Osteocyte (in vitro differentiated cells): ENCODE data around the gene MIA2. TPM values are rescaled to one million over a fixed set of nuclear protein-coding genes. Genes with fewer than 3 reads are reported as not detected.
"Not testable (repeated sequence)": the region's sequence is repeated elsewhere in the genome, so short reads cannot be mapped to it uniquely, and the experiment has no call there.

Experiments used
- DNase-seq: peaks from one replicate; pipeline ENCODE4 v3.0.0; 2021; ENCODE audit warnings: mixed read lengths; ENCODE audit not compliant: unreplicated experiment; ENCODE audit errors: extremely low spot score
- H3K27ac Mint-ChIP-seq: one replicate; pipeline ENCODE4 v1.8.0; 2021; ENCODE audit warnings: mild to moderate bottlenecking, mixed read lengths; ENCODE audit not compliant: unreplicated experiment
- H3K27me3 Mint-ChIP-seq: one replicate; pipeline ENCODE4 v1.8.0; 2021; ENCODE audit warnings: mixed read lengths; ENCODE audit not compliant: unreplicated experiment
- H3K36me3 Mint-ChIP-seq: one replicate; pipeline ENCODE4 v1.8.0; 2021; ENCODE audit warnings: mixed read lengths; ENCODE audit not compliant: unreplicated experiment
- H3K4me1 Mint-ChIP-seq: one replicate; pipeline ENCODE4 v1.8.0; 2021; ENCODE audit warnings: mixed read lengths; ENCODE audit not compliant: unreplicated experiment
- H3K4me3 Mint-ChIP-seq: one replicate; pipeline ENCODE4 v1.8.0; 2021; ENCODE audit warnings: mild to moderate bottlenecking, moderate library complexity, mixed read lengths; ENCODE audit not compliant: unreplicated experiment
- H3K9me3 Mint-ChIP-seq: one replicate; pipeline ENCODE4 v1.8.0; 2021; ENCODE audit warnings: mixed read lengths; ENCODE audit not compliant: unreplicated experiment
- total RNA-seq: library from RNA; stranded (reverse); gene quantifications from 2 replicates; pipeline ENCODE4 v1.2.1, GENCODE V29; 2021
- TF ChIP-seq, protein P1 (sequence below): fragments of 200-600 bp; sonication (generic); IDR thresholded peaks from 2 replicates; pipeline ENCODE4 v1.5.0; 2021; ENCODE audit warnings: antibody characterized with exemption, mild to moderate bottlenecking, moderate library complexity

MIA2 gene
- total RNA-seq, 1 donor from 2014 or later = 22.5 TPM

DNA sequence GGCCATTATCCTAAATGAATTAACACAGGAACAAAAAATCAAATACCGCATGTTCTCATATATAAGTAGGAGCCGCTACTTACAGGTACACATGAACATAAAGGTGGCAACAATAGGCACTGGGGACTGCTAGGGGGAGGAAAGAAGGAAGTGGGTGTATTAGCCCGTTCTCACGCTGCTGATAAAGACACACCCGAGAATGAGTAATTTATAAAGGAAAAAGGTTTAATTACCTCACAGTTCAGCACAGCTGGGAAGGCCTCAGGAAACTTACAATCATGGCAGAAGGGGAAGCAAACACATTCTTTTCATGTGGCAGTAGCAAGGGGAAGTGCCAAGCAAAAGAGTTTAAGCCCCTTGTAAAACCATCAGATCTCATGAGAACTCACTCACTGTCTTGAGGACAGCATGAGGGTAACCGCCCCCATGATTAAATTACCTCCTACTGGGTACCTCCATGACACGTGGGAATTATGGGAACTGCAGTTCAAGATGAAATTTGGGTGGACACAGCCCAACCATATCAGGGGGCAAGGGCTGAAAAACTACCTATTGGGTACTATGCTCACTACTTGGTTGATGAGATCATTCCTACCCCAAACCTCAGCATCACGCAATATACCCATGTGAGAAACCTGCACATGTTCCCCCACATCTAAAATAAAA is 16.4 kb upstream of the MIA2 start:
- TF ChIP-seq, protein P1, sequence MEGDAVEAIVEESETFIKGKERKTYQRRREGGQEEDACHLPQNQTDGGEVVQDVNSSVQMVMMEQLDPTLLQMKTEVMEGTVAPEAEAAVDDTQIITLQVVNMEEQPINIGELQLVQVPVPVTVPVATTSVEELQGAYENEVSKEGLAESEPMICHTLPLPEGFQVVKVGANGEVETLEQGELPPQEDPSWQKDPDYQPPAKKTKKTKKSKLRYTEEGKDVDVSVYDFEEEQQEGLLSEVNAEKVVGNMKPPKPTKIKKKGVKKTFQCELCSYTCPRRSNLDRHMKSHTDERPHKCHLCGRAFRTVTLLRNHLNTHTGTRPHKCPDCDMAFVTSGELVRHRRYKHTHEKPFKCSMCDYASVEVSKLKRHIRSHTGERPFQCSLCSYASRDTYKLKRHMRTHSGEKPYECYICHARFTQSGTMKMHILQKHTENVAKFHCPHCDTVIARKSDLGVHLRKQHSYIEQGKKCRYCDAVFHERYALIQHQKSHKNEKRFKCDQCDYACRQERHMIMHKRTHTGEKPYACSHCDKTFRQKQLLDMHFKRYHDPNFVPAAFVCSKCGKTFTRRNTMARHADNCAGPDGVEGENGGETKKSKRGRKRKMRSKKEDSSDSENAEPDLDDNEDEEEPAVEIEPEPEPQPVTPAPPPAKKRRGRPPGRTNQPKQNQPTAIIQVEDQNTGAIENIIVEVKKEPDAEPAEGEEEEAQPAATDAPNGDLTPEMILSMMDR = no peak
- H3K36me3 Mint-ChIP-seq = peaks cover 3% of the 10 kb centered on the region
- no peak overlapping the region for H3K4me3 Mint-ChIP-seq
- H3K9me3 Mint-ChIP-seq = no peaks in the 10 kb centered on the region
- no peak for DNase-seq
- no peaks in the 10 kb centered on the region for H3K4me1 Mint-ChIP-seq
- H3K27me3 Mint-ChIP-seq = peaks cover 6% of the 10 kb centered on the region
- no peak overlapping the region for H3K27ac Mint-ChIP-seq

DNA sequence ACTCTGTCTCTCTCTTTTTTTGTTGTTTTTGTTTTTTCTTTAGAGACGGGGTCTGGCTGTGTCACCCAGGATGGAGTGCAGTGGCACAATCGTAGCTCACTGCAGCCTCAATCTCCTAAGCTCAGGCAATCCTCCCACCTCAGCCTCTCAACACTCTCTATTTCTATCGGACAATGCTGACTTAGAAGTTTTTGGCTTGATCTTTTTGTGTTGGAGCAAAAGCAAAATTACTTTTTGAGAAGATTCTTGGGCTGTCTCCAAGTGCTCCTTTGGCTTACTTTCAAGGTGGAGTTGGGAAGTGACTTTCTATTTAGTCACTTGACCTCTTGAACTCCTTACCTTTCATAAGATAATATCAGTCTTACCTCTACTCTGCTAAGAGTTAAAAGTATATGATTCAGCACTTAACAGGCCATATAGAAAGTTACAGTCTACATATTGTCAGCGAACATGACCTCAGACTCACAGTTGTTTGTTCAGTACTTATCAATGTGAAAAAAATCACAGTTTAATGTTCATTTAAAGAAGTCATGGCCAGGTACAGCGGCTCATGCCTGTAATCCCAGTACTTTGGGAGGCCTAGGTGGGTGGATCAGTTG is 15.4 kb upstream of the MIA2 start:
- Mint-ChIP-seq H3K4me1 (no peaks in the 10 kb centered on the region), H3K27ac (no peak overlapping the region), H3K27me3 (peaks cover 9% of the 10 kb centered on the region), H3K36me3 (peaks cover 3% of the 10 kb centered on the region), H3K9me3 (no peaks in the 10 kb centered on the region), H3K4me3 (no peak overlapping the region)
- no peak for DNase-seq
- TF ChIP-seq, protein P1 = no peak

DNA sequence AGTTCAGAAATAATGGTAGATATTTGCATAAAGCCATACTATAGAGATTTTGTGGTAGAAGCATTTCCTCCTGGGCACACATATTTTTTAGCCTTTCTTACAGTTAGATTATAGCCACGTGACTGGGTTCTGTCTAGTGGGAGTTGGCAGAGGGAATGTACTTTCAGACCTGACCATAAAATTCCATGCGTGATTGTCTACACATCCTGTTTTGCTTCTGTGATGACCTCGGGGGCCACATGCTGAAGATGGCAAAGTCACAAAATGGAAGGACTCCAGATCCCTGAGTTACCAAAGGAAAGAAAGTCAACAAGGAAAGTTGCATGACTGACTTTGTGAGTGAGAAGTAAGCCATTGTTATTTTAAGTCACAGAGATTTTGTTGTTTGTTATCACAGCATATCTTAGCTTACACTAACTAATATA is 14.6 kb upstream of the MIA2 start:
- H3K27ac Mint-ChIP-seq = no peak overlapping the region
- no peaks in the 10 kb centered on the region for H3K9me3 Mint-ChIP-seq
- DNase-seq = no peak
- peaks cover 9% of the 10 kb centered on the region for H3K27me3 Mint-ChIP-seq
- H3K4me3 Mint-ChIP-seq = no peak overlapping the region
- H3K4me1 Mint-ChIP-seq = no peaks in the 10 kb centered on the region
- peaks cover 3% of the 10 kb centered on the region for H3K36me3 Mint-ChIP-seq
- TF ChIP-seq, protein P1 = no peak

DNA sequence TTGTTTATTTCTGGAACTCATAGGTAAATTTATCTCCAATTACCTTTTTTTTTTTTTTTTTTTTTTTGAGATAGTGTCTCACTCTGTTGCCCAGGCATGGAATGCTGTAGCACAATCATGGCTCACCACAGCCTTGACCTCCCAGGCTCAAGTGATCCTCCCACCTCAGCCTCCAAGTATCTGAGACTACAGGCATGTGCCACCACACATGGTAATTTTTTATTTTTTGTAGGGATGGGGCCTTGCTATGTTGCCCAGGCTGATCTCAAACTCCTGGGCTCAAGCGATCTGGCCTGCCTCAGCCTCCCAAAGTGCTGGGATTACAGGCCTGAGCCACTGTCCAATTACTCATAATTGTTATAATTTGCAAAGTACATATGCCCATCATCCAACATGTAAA is 13.2 kb upstream of the MIA2 start:
- not testable (repeated sequence) for DNase-seq, H3K4me1 Mint-ChIP-seq, H3K4me3 Mint-ChIP-seq, H3K27me3 Mint-ChIP-seq, H3K27ac Mint-ChIP-seq, H3K36me3 Mint-ChIP-seq, H3K9me3 Mint-ChIP-seq

DNA sequence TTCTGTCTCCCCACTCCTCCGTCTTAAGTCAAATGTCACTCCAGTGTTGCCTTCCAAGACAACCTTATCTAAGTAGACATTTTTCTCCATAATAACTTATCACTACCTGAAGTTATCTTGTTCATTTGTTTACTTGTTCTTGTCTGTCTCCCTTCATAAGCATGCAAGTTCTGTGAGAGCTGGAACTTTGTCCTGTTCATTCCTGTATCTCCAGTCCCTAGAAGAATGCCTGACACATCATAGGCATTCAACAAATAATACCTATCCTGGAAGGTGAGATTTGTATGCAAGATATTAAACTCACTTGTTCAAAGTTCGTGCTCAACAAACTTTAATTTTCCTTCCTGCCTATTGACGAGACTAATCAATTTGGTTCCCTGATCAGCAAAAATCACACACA is 5.7 kb upstream of the MIA2 start:
- no peak for DNase-seq
- H3K4me3 Mint-ChIP-seq = no peak overlapping the region
- H3K27me3 Mint-ChIP-seq = peaks cover under 1% of the 10 kb centered on the region
- no peaks in the 10 kb centered on the region for H3K36me3 Mint-ChIP-seq
- H3K9me3 Mint-ChIP-seq = no peaks in the 10 kb centered on the region
- TF ChIP-seq, protein P1 = no peak
- H3K27ac Mint-ChIP-seq = no peak overlapping the region
- peaks cover 3% of the 10 kb centered on the region for H3K4me1 Mint-ChIP-seq
